CD4-positive, alpha-beta T cell treated with Interleukin-6 at 100 ng/mL for 8 hours (primary cell): ENCODE results near the gene TGFBR1.

Source experiments
- DNase-seq: peaks from one replicate; pipeline ENCODE4 v3.0.0-alpha.2; 2020; ENCODE audit warnings: mixed read lengths, low spot score

TGFBR1 gene

DNA sequence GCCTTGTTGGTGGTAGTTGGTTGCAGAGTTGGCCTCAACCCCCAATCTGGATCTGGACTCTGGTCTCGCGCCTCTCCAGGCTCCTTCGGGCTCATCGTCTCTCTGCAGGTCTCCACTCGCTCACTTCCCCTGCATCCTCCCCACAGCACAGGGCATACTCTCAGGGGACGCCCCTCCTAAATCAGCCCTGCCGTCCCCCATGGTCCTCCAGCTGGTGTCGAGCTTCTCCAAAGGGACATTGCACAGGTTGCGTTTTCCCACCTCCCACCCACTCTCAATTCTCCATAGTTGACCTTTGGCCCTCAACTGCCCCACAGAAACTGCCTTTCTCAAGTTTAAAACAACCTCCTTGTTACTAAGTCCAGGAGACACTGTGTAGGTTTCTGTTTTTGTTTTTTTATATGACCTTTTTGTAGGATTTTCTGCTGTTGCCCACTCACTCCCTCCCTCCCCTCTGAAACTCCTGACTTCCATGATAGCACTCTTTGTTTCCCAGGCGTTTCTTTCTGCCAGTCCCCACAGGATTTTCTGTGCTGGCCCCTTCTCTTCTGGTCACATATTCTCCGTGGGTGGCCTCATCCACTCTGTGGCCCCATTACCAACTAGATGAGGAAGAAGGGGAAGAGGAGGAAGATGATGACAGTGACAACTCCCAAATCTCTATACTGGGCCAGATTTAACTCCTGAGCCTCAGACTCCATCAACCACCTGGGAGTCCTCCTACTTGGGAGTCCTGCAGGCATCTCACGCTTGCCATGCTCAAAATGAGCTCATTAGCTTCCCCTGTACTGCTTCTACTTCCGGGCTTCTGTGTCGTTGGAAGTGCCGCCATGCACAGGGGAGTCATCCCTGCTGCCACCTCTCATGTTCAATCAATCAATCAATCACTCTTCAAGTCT is 66.6 kb downstream of the TGFBR1 start:
- no peak for DNase-seq

DNA sequence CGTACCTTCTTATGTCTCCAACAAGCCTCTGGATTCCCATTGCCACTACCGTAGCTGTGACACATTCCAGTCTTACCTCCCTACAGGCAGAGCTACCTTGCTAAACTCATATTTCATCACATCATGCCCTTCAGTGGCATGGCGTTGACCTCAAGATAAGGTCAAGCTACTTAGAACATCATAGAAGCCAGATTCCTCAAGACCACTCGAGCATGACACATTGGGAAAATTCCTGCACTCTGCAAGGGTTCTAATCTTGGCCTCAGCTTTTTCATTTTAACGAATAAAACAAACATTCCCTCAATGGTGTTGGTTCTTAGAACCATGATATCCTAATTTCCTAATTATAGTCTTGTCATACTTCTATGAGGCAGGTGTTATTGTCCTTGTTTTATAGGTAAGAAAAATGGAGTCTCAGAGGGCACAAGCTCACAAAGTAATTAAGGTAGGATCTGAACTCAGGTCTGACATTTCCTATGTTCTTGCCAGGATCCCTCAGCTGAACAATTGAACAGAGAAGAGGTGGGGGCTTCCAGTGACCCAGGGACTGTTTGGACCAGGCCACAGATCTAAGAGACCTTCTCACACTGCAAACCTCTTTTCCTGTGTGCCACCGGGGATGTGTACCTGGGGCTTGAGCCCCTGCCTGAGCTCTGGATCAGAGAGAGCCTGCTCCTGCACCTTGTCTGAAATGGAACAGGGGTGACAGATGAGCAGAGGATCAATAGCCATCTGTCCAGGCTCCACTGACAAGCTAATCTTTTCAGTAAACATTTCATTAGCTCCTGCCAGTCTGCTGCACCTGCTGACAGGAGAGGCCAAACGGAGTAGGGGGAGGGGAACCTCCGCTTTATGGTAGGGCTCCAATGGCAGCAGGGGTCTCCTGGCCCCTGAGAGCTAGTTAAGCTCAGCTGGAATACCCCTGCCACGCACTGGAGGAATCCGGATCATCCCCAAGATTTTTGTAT is 67.5 kb downstream of the TGFBR1 start:
- DNase-seq: no peak

DNA sequence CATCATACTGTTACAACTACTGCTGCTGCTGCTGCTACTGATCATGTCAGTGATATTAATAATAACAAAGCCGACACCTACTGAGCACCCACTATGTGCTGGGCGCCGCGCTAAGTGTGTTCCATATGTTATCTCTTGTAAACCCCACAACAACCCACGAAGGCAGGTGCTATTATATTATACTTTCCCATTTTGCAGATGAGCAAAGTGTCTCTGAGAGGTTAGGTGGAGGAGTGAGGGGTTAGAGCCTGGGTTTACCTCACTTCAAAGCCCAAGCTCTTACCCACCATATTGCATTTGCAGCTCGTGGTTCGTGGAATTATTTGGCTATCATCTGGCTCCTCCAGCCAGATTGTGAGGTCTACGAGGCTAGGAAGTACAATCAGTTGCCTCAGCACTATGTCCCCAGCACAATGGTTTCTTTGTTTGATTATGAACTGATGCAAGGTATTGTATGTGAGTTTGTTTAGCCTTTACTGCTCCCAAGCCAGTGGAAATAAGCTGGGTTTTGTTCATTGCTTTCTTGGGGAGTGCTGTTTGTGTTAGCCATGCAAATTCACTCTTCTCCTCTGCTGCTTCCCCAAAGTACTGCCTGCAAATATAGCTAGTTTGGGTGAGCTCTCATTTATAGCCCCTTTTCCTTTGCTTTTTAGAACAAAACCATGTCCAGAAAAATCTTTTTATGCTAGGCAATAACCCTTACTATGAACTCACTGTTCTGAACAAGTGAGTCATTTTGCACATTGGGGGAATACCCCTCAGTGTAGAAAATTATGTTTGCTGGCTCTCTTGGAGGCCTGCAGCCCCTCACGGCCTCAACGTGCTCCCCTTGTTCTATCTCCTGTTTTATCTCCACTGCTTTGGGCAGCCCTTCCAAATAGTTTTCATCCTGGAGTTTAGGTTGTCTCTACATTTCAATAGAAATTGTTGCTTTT is 68.9 kb downstream of the TGFBR1 start:
- no peak for DNase-seq

DNA sequence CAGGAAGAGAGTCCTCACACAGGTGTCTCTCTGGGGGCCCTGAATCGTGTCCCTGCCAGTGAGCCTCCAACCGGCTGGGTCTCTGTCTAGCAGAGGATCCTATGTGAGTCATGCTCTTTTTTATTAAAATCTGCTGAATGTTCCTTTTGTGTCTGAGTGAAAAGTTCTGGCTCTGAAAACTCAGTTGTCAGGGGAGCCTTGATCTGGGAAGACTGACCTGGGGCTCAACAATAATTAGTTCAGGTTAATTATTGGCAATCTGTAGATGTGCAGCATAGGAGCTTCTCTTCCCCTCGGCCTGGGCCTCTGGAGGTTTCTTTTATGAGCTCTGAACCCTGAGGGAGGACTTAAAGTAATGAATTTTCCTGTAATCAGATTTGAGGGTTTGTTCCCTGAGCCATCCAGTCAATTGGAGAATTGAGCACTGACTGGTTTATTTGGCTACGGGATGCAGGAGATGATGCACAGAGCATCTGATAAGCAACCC is 71.7 kb downstream of the TGFBR1 start:
- no peak for DNase-seq

GRCh38 chr9:99177576-99178366 is 72.9 kb downstream of the TGFBR1 start:
- no peak for DNase-seq

DNA sequence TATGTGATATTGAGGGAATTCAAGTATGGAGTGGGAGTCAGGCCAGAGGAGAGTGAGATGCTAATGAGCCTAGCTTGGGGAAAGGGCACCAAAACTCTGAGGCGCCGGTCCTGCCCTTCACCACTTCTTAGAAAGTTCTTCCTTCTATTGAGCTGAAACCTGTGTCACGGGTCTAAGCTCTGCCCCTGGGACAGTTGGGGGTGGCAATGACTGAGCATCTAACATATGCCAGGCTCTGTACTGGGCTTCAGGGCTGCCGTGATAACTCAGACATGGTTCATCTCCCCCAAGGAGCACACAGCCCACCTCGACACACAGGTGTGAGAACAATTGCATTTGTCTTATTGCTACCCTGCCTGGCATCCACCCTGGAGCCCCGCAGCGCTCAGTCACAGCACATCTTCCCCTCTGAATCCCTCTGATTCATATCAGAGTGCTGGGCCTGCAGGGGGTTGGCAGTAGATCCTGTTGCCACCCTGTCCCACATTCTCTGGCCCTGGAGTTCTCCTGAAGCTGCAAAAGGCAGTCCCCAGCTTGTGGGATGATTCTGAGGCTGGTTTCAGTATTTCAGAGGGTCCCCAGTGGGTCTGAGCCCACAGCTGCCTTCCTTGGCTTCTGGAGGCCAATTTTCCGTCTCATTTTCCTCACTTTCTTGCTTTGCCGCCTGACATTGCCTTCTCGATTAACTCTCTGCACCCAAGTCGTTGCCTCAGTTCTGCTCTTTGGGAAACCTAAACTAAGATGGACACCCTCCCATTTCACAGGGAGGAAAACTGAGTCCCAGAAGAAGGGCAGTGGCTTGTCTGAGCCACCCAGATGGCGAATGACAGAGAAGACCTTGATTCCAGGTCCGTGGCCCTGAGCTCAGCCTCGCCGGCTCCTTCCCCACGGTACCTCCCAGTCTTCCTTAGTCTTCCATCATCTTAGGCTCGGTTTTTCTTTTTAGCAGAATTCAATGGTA is 74.3 kb downstream of the TGFBR1 start:
- no peak for DNase-seq

DNA sequence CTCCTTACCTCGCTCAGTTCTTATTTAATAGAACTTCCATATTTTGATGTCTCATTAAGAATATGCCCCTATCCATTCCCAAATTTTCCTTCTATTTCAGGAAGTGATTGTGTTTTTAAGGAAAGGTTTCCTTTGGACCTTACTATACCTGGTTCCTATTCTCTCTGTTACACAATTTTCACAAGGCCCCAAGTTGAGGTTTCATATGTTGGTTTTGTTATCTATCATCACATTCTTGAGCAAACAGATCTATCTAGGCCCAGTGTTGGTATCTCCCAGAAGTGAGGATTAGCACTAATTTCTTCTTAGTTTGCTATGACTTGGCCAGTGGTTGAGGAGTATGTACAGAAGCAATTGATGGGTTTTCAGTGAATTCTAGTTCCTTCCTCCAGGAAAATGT is 75.3 kb downstream of the TGFBR1 start:
- DNase-seq: no peak

GRCh38 chr9:99180662-99181061 is 75.7 kb downstream of the TGFBR1 start:
- no peak for DNase-seq

DNA sequence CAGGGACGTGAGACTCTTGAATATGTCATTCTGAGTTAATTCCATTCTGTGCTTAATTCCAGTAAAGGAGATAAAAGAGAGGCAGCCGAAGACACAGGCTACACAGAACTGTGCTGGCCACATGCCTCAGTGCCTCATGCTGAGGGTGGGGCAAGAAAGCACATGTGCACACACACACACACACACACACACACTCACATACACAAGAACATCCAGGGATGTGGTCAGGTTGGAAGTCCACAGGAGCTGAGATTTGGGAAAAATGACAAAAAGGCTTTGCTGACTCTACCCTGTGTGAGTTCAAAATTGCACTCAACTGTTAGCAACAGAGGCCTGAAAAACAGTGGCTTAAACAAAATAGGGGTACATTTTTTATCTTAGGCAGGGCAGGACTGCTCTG is 76.3 kb downstream of the TGFBR1 start:
- DNase-seq: no peak

- DNase-seq: no peak
These were observed 76.7 kb downstream of the TGFBR1 start for GRCh38 chr9:99181621-99182020.

DNA sequence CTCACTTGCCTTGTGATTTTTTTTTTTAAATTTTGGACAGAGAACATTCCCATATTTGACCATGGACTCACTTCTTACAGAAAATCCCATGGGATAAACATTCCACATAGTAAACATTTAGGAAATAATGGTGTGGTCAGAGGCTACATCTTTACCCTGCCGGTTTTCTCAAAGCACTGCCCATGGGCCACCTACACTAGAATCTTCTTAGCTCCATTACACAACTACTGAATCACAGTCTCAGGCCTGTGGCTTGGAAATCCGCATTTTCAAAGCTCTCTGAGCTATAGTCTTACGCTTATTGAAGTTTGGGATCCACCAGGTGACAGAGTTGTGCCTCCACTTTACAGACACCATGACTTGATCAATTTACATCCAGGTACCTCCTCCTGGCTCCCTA is 77.4 kb downstream of the TGFBR1 start:
- DNase-seq: no peak

GRCh38 chr9:99183616-99184015 is 78.7 kb downstream of the TGFBR1 start:
- DNase-seq: no peak

DNA sequence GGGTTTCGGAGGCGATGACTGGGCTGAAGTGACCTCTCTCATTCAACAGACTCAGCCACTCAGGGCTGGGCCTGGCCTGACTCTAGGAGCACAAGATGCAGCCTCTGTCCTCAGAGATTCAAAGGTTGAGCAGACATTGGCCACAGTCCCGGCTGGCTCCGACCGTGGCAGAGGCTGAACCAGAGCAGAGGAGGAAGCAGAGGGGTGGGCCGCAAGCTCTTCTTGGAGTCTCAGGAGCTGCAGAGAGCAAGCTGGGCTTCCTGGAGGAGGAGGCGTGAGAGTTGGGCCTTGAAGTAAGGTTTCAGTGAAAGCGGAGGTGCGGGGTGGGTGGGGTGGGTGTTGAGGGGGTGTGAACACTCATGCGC is 79.2 kb downstream of the TGFBR1 start:
- no peak for DNase-seq

DNA sequence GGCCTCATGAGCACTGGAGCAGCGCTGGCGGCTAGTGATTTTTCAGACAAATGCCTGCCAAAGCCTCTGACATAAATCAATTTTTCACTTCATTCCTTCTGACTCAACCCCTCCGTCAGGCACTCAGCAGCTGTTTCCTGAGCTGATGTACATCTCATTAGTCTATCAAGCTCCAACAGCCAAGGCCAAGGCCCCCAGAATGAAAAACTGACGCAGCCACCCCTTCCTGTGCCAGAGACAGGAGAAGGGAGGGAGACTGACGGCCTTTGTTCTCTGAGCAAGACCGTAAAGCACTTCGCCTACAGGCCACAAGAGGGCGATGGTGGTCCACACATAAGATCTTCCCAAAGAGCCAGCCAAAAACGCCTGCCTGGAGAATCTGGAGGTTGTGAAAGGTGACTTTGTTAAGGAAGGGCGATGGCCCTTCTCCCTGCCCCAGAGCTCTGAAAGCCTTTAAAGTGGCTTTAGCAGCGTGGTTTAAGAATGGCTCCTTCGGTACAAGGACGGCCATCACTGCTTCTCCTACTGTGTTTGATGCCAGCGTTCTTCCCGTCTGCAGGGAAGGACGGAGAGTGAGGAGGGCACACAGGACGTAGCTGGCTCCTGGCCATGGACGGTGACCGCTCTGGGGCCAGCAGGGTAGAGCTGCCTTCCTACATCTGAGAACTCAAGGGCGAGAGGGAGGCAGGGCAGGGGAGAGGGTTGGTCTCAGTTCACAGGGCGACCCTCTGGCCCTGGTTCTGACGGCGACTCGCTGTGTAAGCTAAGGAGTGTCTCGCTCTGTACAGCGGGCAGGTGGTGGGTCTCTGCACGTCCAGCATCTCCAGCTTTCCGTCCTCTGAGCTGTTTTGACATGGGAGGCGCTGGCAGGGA is 79.8 kb downstream of the TGFBR1 start:
- DNase-seq: peak; percentile 63

DNA sequence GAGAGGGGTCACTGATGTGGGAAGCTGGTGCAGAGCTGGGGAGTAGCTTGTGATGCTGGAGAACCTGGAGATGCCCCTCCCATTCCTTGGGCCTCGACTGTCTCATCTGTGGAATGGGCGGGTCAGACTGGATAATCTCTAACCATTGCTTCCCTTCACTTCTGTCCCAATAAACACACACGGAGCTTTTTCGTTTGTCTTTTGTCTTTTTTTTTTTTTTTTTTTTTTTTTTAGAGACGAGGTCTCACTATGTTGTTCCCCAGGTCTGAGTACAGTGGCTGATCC is 80.4 kb downstream of the TGFBR1 start:
- no peak for DNase-seq

DNA sequence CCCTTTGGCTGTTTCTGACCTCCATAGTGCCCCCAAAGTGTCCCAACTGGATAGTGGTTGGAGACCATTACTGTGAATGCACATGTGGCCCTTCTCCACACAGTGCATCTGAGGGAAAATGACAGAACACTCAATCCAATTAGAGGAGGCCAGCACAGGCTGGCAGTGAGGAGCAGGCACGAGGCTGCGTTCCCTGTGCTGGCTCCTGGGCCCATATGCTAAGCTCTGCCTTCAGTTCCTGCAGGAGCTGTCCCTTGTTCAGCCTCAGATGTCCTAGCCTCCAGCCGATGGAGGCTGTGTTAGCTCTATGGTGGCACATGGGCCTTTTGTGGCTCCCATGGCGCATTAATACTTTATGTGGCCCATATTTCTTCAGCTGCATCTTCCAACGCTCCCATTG is 81.0 kb downstream of the TGFBR1 start:
- no peak for DNase-seq

- no peak for DNase-seq
These were observed 82.4 kb downstream of the TGFBR1 start for GRCh38 chr9:99187311-99187710.

DNA sequence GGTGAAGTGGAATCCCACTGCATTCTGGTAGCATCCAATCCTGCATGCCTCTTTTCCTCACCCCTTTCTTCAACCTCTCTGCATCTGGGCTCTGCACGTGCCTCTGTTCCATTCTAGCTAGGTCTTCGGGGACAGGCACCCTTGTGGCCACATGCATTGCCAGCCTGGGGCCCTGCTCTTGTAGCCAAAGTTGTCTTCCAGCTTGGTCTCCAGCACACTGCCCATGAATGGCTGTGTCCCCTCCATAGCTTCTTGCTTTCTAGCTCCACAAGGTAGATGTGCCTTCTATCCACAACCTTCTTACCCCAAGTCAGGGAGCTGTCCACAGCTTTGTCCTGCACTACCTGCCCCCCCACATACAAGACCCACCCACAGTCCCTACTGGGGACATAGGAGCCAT is 84.3 kb downstream of the TGFBR1 start:
- DNase-seq: no peak
